Muscle of arm (tissue), 12 donors: ENCODE results near the gene HDAC4. TPM values are rescaled to one million over a fixed set of nuclear protein-coding genes. Genes with fewer than 3 reads are reported as not detected.

Source experiments
- DNase-seq: peaks from one replicate; pipeline ENCODE4 v3.0.0-alpha.2; 2013
- polyA plus RNA-seq, 12 donors: library from polyadenylated mRNA; unstranded; fragments of 120-200 nt; gene quantifications; one replicate each; pipeline ENCODE4 v1.2.1, GENCODE V29; 2013; ENCODE audit not compliant: insufficient read length in 12 of 12

The HDAC4 gene
- polyA plus RNA-seq, 12 donors: 10.0 to 23.7 (median 13.5) TPM; not detected in 1

DNA sequence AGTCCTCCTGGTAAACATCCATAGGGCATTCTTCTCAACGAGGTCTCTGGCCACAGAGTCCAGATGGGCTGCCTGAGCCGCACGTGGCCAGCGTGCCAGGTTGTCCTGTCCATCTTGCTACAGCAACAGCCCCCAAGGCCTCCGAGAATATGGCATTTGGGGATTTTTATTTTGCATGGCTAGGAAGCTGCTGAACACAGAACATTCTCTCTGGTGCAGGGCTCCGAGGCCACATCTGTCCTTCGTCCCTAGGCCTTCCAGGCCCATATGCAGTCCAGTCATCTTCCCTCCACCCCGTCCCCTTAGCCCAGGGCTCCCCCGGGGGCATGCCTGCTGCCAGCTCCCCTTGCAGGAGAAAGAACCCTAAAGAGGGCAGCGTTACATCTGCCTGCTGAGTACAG, 2.3 kb downstream of the HDAC4 start:
- DNase-seq: no peak

DNA sequence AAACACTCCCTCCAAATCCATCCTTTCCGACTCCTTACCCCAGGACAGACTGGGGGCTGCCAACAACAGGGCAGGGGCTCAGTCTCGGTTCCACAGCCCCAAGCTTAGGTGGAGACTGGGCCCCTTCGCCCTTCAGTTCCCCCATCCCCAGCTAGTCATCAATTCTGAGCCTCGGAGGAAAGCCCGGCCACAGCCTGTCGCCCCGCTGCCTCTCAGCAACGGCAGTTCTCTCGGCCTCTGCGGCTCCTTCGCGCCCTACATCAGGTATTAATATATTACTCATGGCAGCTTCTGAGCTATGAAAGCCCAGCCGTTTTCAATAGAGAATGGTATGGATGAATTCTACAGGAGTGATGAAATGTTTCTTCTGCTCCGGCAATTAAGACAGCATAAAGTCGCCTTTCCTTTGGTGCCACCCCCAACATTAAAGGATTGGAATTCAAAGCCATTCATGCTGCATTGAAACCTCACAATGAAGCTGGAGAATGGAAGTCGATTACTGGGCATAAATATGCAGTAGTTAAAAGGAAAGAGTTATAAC, 2.8 kb downstream of the HDAC4 start:
- no peak for DNase-seq

DNA sequence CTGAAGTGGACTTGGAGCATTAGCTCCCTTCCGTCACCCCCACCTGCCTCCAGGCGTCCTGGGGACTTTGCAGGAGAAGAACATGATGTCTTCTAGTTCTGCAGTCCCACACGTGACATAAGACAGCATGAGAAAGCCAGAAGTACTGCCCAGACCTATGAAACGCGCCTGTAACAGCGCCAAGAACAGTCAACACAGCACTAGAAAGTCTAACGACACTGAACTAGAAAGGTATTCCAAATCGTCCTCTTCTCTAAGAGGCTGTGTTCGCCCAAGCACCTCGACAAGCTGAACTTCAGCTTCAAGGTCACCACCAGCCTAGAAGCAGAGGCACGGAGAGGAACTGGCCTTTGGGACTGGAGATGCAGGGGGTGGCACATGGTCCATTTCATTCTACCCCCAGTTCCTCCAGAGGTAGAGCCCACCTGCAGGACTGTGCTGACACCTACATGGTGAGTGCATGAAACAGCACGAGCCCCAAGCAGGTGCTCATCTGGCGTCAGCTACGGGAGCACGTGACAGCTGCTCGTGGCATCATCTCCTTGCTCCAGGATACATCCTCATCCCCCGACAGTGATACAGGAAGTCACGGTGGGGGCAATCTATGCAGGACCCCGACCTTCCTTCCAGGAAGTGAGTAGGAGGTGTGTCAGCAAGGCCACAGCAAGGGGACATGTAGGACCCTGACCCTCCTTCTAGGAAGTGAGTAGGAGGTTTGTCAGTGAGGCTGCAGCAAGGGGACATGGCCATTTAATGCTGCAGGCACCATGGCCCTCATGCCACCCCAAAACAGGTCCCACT, 3.7 kb downstream of the HDAC4 start:
- no peak for DNase-seq

DNA sequence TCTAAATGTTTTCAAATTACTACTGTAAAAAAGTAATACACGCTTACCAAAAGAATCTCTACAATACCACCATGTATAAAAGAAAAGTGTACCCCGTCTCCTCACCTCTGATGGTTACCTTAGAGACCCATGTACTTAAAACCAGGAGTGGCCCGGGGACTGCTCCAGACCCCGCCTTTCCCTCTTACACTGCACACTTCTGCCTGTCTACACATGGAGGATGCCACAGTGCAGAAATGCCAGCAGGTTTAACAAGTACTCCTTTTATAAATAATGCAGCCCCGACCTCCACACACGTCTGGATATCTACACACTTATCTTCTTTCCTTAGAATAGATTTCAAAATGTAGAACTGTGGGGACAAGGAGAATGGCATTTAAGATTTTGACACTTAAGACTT, 5.3 kb downstream of the HDAC4 start:
- DNase-seq: no peak

DNA sequence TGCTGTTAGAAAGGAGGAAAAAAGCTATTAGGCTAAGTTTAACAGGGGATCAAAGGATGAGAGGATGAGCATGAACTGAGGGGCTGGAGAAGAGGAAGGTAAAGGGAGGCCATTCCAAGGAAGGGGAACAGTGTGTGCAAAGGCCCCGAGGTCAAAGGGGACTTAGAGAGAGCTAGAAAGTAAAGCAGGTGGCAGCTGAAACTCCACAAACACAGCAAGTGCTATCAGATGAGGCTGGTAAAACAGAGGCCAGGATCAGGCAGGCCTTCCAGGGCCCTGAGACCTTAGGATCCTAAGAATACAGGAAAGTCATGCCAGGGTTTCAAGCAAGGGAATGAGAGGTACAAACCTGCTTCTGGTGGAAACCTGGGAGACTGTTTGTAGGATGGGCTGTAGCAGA, 5.8 kb downstream of the HDAC4 start:
- no peak for DNase-seq

DNA sequence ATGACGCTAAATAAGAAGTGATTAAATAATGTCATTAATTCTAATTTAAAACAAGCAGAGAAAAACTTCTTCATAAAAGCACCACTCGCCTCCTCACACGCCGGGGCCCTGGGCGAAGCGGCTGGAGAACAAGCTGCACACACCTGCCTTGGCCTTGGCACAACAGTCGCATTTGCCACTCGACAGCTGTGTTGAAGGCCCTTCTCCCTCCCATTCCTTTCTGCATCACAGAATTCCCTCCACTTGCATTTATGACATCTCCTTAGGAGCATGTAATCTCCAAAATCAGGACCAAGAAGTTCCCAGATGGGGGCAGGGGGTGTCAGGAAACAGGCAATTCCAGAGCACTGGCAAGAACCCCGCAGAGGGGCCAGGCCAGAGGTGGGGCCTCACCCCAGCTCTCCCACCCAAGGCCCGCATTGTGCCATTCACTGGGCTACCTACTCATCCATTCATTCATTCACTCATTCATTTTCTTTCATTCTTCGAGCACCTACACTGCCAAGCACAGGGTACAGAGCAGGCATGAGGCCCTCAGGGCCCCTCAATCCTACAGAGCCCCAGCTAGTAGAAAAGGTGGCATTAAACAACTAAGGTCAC, 6.4 kb downstream of the HDAC4 start:
- no peak for DNase-seq

DNA sequence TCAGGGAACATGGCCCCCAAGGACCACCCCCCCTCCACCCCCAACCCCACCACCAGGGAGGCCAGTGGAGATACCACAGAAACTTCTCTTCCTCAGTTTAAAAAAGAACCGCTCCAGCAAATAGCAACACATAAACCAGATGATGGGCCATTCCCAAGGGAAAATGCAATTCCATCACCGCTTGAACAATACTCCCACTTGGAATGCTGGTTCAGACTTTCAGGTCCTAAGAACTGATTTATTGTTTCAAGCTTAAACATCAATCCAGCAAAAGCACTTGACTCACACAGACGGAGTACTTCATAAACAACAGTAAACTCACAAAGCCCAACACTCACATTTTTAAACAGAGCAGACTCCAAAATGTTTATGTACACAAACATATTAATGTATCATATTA, 6.9 kb downstream of the HDAC4 start:
- DNase-seq: no peak

DNA sequence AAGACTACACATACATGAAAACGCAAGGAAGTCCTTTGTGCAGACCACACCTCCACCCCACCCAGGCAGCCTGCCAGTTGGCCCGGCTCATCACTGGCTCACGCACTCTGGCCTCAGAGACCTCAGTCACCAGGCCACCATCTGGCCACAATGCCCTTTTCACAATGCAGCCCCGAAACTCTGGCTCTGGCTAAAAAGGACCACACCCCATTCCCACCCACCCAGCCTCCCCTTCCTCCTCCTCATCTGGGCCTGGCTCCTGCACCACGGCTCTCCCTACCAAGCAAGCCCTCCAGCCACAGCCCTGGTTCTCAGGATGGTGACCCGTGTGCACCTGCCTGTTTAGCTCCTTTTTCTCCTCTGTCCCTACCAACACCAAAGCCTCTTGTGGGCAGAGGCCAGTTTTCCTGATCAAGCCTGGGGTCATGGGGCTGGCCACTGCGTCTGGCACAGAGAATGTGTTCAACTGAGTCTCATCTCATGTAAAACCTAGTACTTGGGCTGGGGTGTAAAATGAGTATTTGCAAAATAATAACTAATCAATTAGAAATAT, 7.4 kb downstream of the HDAC4 start:
- DNase-seq: no peak

DNA sequence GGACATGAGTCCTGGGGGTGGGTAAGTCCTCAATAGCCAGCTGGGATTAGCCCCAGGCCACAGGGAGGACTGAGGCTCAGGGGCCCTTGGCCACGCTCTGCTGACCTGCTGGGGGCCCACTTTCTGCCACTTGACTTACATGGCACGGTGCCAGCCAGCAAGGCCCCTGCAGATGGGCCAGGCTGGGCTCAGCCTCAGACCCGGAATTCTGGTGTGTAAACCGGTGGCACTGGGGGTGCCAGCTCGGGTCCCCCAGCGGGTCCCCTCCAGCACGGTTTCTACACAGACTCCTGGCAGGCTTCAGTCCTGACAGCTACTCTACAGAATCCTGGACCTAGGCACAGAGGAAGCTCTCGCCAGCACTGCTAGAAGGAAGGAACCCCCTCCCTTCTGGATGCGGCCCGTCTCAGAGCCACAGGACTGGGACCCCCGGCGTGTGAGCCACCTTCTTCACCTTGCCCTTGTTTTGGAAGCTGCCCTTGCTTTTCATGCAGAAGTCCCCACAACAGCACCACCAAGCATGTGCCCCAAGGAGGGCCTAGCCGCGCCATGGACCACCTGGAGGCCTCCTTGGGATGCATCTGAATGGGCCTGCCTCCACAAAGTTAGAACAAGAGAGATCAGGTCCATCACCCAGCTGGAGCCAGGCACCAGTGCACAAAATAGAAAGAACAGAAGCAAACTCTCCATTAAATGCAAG, 8.0 kb downstream of the HDAC4 start:
- DNase-seq: no peak

DNA sequence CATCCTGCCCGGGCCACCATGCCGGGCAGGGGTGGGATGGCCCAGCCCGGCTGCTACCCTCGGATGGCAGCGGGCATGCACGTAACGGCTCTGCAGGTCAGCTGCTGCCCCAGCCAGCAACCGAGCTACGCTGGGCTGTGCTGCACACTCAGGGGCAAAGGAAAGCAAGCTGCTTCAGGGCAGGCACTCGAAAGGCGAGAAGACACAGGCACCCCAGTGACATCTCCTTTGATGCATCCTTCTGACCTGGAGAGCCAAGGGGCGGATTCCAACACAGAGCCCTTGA, 8.8 kb downstream of the HDAC4 start:
- no peak for DNase-seq

DNA sequence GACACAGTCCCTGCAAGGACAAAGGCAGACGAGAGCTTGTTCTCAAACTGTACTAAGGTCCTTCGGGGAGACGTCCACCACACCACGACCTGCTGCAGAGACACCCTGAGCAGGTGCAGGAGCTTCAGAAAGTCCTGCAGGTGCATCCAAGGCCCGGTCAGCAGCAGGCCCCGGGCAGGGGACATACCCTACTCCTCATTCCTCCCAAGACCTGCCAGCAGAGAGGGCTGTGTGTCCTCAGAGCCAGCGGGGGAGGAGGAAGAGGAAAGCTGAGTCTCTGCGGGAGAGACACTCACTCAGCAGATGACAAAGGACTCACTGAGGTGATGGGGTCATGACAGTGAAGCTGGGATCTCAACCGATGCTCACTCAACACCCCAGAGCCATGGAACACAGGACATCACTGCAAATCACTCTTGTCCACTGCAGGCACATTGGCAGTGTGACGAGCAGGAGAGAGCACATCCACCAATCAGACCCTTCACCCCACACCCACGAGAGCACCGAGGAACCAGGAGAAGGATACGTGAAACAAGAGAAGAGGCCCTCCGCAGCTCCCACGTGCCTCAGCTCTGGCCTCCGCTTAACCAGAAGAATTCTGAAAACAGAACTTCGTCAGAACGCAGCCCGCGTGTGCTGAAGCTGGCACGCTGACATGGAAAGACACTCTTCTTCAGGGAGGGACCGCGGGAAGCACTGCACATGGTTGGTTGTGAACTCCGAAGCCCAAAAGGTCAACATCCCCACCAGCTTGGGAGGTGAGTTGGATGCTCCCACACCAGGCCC, 9.3 kb downstream of the HDAC4 start:
- DNase-seq: no peak

DNA sequence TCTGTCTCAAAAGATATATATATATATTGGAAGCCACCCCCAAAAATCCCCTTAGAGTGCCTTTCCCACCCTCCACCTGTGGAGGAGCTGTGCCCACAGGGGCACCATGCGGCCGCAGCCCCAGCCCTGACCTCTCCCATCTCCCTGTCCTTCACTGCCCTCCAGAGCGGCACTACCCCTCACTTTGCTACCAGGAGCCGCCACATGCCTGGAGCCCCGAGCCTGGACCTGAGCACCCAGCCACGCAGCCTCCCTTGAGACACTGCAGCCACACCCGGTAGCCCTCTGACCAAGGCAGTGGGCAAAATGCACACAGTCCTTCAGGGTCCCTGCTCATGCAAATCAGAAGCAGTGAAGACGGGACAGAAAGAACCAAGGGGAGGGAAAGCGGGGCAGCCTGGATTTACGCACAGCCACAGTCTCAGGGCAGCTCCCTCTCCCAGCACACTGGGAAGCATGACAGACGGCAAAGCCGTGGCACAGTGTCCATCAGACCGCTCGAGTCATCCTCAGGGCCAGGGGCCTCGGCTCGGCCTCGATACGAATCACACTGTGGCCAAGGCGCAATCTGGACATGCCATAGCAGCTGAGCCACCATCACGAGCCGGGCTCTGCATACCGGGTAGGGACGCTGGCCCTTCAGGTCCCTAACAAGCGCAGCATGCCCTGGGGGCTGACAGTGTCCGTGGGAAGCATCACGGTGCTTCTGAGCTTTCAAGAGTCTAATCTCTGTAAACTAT, 10.1 kb downstream of the HDAC4 start:
- no peak for DNase-seq

DNA sequence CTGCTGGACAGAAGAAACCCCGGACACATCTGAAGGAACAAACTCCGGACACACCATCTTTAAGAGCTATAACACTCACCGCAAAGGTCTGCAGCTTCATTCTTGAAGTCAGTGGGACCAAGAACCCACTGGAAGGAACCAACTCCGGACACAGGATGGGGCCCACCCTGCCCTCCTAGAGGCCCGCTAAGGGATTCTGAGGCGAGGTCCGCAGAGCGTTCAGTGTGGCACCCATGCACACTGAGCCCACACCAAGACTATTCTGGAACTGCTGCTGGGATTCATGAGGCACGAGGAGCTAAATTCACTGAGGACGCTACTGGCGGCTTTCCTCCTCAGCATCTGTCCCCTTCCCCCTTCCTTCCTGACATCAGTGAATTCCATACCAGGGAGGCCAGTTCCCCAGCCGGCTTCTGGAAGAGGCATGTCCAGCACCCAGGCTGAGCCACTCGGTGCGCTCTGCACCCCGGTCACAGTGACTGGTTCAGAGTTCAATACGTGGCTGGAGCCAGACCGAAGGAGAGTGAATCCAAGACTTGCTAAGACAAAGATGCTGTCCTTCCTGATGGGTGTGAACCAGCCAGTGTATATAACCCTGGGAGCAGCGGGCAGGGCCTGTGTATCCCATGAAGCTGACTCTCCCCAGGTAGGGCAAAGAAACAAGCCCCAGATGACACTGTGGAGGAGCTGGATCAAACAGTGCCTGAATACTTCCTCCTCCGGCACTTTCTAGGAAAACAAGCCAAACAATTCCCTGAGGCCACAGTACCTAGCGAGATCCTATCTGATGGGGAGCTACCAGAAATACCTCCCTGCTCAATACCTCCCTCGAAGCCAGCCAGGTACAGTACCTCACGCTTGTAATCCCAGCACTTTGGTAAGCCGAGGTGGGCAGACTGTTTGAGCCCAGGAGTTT, 11.1 kb downstream of the HDAC4 start:
- no peak for DNase-seq

DNA sequence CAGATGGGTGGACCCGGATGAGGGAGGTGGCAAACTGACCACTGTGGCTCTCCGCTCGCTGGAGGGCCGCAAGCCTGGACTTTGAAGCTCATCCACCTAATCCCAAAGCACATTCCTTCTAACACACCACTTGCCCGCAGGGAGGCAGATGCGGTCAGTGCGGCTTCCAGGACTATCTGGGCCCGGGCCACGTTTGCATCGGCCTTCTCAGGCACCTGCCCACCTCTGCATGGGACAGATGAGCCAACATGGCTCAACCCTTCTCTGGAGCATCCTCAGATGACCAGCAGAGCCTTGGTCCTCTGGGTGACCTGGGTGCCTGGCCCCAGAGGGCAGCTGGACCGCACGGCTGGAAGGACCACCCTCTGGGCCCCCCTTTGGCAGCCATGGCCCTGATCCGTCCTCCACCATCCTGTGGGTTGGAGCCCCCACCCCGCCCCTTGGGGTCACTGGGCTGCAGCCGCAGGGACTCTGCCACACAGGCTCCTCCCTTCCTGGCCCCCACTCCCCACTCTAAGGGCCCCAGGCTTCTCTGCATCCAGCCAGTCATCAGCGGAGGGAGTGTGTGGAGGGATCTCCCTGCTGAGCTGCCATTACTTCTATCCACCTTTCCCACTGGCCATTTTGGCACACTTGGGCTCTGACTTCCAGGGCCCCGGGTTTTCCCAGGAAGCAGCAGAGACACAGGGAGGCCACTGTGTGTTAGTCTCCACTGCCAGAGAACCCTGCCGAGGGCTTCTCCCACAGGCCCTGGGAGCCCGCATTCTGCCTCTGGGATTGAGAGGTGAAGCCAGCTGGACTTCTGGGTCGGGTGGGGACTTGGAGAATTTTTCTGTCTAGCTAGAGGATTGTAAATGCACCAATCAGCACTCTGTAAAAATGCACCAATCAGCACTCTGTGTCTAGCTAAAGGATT, 12.3 kb downstream of the HDAC4 start:
- no peak for DNase-seq

DNA sequence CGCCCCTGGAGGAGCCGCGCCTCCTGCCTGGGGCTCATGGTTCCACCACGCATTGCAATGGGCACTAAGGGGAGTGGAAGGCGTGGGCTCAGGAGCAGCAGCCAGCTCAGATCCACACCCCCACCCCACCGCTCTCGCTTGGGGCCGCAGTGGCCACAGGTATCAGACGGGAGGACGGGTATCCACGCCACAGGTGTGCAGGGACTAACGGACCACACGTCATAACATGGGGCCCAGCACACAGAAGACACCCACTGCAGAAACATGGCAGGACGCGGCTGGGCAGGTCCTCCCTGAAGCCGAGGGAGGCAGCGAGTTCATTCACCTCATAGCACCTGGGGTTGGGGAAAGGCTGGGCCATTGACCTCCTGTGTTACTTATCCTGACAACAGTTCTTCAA, 13.0 kb downstream of the HDAC4 start:
- DNase-seq: no peak

DNA sequence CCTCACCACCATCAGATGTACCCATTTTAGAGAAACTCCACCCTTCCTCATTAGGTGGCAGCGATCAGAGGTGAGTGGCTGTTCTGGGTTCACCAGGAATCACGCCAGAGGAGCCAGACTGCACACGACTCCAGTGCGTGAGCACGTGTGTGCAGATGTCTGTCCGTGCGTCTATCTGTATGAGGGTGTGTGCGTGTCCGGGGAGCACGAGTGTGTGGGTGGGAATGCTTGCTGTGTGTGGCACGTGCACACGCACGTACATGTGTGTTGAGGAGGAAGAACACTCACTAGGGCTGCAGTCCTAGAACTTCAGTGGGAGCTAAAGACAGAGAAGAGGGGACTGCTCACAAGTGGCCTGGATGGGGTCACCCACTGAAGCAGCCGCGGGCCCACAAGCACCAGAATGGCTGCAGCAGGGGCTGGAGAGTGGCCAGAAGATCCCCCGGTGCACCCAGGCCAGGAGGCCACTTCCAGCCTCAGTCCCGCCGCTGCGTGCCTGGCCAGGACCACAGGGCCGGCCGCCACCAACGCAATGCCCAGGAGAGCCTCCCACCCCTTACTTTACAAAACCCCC, 13.9 kb downstream of the HDAC4 start:
- no peak for DNase-seq

DNA sequence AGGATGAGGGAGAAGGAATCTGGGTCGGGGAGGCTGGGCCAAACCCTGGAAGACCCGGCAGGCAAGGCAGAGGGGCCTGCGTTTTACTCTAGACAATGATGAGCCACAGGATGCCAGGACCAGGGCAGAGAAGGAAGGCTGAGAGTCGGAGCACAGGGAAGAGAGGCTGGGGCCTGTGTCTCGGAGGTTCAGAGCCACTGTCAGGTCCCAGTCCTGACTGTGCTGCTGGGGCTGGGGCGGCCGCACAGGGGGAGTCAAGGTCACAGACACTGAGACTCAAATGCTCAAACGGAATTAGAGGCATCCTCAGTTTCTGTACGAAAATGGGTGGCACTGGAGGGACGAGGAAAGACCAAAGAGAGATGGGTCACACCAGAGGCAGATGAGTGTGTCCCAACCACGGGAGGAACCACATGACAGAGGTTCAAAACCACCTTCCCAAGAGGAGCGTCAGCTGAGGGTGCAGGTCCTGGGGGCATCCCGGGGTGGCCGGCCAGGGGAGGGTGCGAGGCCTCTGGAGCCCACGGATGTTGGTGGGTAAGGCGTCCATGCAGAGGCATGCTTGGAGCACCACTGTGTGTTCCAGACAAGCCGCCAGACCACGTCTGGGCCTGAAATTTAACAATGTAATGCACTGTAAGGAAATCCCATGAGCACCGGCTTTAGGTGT, 14.7 kb downstream of the HDAC4 start:
- no peak for DNase-seq
